WTC11 (cell line): ENCODE data around the gene CCDC77. TPM values are rescaled to one million over a fixed set of nuclear protein-coding genes. Genes with fewer than 3 reads are reported as not detected.

Experiments used
- ATAC-seq: fragments of 200-7000 bp; cut with Tn5 transposase; 2 replicates; pipeline ENCODE4 v1.10.0; 2021; ENCODE audit warnings: mild to moderate bottlenecking, moderate library complexity
- CTCF ChIA-PET: fragments of 300-600 bp; sonication (Branson Sonifier 250); formaldehyde crosslinking; loops from one replicate; lab custom pipeline; 2021; ENCODE audit warnings: antibody characterized with exemption; lab: Charles Lee
- POLR2A ChIA-PET: fragments of 350-600 bp; sonication (Branson Sonifier 250); formaldehyde crosslinking; loops from one replicate; lab custom pipeline; 2021; ENCODE audit warnings: antibody characterized with exemption; lab: Charles Lee
- DNase-seq: peaks from one replicate; pipeline ENCODE4 v3.0.0; 2021; ENCODE audit warnings: low spot score
- H3K27ac Mint-ChIP-seq: 2 replicates; pipeline ENCODE4 v1.8.0; 2021; ENCODE audit warnings: mixed read lengths
- H3K27me3 Mint-ChIP-seq: 2 replicates; pipeline ENCODE4 v1.8.0; 2021; ENCODE audit warnings: low read depth, mild to moderate bottlenecking, moderate library complexity, mixed read lengths
- H3K36me3 Mint-ChIP-seq: 2 replicates; pipeline ENCODE4 v1.8.0; 2021; ENCODE audit warnings: mixed read lengths
- H3K4me1 Mint-ChIP-seq: 2 replicates; pipeline ENCODE4 v1.8.0; 2022; ENCODE audit warnings: mixed read lengths
- H3K4me3 Mint-ChIP-seq: 2 replicates; pipeline ENCODE4 v1.8.0; 2021; ENCODE audit warnings: mild to moderate bottlenecking, moderate library complexity, mixed read lengths
- H3K9me3 Mint-ChIP-seq: 2 replicates; pipeline ENCODE4 v1.8.0; 2021; ENCODE audit warnings: mixed read lengths
- ATF3 ChIP-seq: sonication (generic); formaldehyde crosslinking; conservative IDR thresholded peaks from 2 replicates; pipeline ENCODE4 v1.8.1; 2022; ENCODE audit warnings: mild to moderate bottlenecking, missing genetic modification reagents
- CDX4 ChIP-seq: fragments of 250-450 bp; sonication (Bioruptor Pico); IDR thresholded peaks from 2 replicates; pipeline ENCODE4 v1.9.0; 2021; ENCODE audit warnings: moderate library complexity, mild to moderate bottlenecking, inconsistent platforms, borderline replicate concordance
- FOXK1 ChIP-seq: sonication (generic); formaldehyde crosslinking; IDR thresholded peaks from 2 replicates; pipeline ENCODE4 v1.8.0; 2022; ENCODE audit warnings: mild to moderate bottlenecking, moderate library complexity, missing genetic modification reagents
- HMGA2 ChIP-seq: fragments of 250-450 bp; sonication (Bioruptor Pico); IDR thresholded peaks from 2 replicates; pipeline ENCODE4 v1.4.0; 2021; ENCODE audit warnings: mild to moderate bottlenecking, moderate library complexity
- HMGXB4 ChIP-seq: sonication (generic); formaldehyde crosslinking; IDR thresholded peaks from 2 replicates; pipeline ENCODE4 v1.8.1; 2023; ENCODE audit warnings: mild to moderate bottlenecking, moderate library complexity, missing genetic modification reagents
- IRF2 ChIP-seq: sonication (generic); formaldehyde crosslinking; IDR thresholded peaks from 2 replicates; pipeline ENCODE4 v1.8.0; 2022; ENCODE audit warnings: low read depth, missing genetic modification reagents, borderline replicate concordance
- JUN ChIP-seq: sonication (generic); formaldehyde crosslinking; IDR thresholded peaks from 2 replicates; pipeline ENCODE4 v1.8.0; 2023; ENCODE audit warnings: mild to moderate bottlenecking, missing genetic modification reagents
- MLX ChIP-seq: sonication (generic); formaldehyde crosslinking; IDR thresholded peaks from 2 replicates; pipeline ENCODE4 v1.8.1; 2023; ENCODE audit warnings: mild to moderate bottlenecking, missing genetic modification reagents, moderate library complexity
- NR1H2 ChIP-seq: sonication (generic); formaldehyde crosslinking; IDR thresholded peaks from 2 replicates; pipeline ENCODE4 v1.9.0; 2021; ENCODE audit warnings: mild to moderate bottlenecking, moderate library complexity, missing genetic modification reagents
- NR2C2 ChIP-seq: sonication (generic); formaldehyde crosslinking; IDR thresholded peaks from 2 replicates; pipeline ENCODE4 v1.8.0; 2022; ENCODE audit warnings: mild to moderate bottlenecking, missing genetic modification reagents
- NR3C1 ChIP-seq: sonication (generic); formaldehyde crosslinking; conservative IDR thresholded peaks from 2 replicates; pipeline ENCODE4 v1.8.1; 2023; ENCODE audit warnings: low read depth, mild to moderate bottlenecking, missing genetic modification reagents
- OVOL2 ChIP-seq: fragments of 250-450 bp; sonication (Bioruptor Pico); IDR thresholded peaks from 2 replicates; pipeline ENCODE4 v1.9.0; 2021; ENCODE audit warnings: mild to moderate bottlenecking, borderline replicate concordance
- PRRX2 ChIP-seq: fragments of 250-450 bp; sonication (Bioruptor Pico); IDR thresholded peaks from 2 replicates; pipeline ENCODE4 v1.8.0; 2021; ENCODE audit warnings: mild to moderate bottlenecking
- TEAD4 ChIP-seq: sonication (generic); formaldehyde crosslinking; IDR thresholded peaks from 2 replicates; pipeline ENCODE4 v1.8.0; 2022; ENCODE audit warnings: mild to moderate bottlenecking, missing genetic modification reagents
- TP53 ChIP-seq: sonication (generic); formaldehyde crosslinking; IDR thresholded peaks from 2 replicates; pipeline ENCODE4 v1.8.1; 2023; ENCODE audit warnings: mild to moderate bottlenecking, missing genetic modification reagents
- ZNF263 ChIP-seq: sonication (generic); formaldehyde crosslinking; IDR thresholded peaks from 2 replicates; pipeline ENCODE4 v1.8.1; 2022; ENCODE audit warnings: low read depth, mild to moderate bottlenecking, moderate library complexity, missing genetic modification reagents
- ZNF396 ChIP-seq: fragments of 250-450 bp; sonication (Bioruptor Pico); IDR thresholded peaks from 2 replicates; pipeline ENCODE4 v1.8.0; 2021; ENCODE audit warnings: mild to moderate bottlenecking, moderate library complexity, borderline replicate concordance
- ZNF423 ChIP-seq: fragments of 250-450 bp; sonication (Bioruptor Pico); IDR thresholded peaks from 2 replicates; pipeline ENCODE4 v2.1.2; 2022; ENCODE audit warnings: mild to moderate bottlenecking, moderate library complexity
- total RNA-seq: library from RNA; stranded (reverse); gene quantifications from 3 replicates; pipeline ENCODE4 v1.2.3, GENCODE V29; 2021
- TF ChIP-seq, protein P1 (sequence below): sonication (generic); formaldehyde crosslinking; IDR thresholded peaks from 2 replicates; pipeline ENCODE4 v1.8.1; 2023; ENCODE audit warnings: mild to moderate bottlenecking, missing genetic modification reagents, moderate library complexity
- TF ChIP-seq, protein P2 (sequence below): sonication (generic); formaldehyde crosslinking; IDR thresholded peaks from 2 replicates; pipeline ENCODE4 v1.8.0; 2022; ENCODE audit warnings: mild to moderate bottlenecking, missing genetic modification reagents
- TF ChIP-seq, protein P3 (sequence below): sonication (generic); formaldehyde crosslinking; IDR thresholded peaks from 2 replicates; pipeline ENCODE4 v1.8.1; 2022; ENCODE audit warnings: missing genetic modification reagents, borderline replicate concordance
- TF ChIP-seq, protein P4 (sequence below): fragments of 250-450 bp; sonication (Bioruptor Pico); IDR thresholded peaks from 2 replicates; pipeline ENCODE4 v1.9.0; 2021; ENCODE audit warnings: mild to moderate bottlenecking
- TF ChIP-seq, protein P5 (sequence below): fragments of 200-600 bp; IDR thresholded peaks from 2 replicates; pipeline ENCODE4 v1.8.0; 2022; ENCODE audit warnings: antibody characterized with exemption

CCDC77 gene
- total RNA-seq, 1 experiment from 2014 or later = 24.2 TPM

- POLR2A ChIA-PET = no interaction called here
- no peaks in the 10 kb centered on the region for H3K4me1 Mint-ChIP-seq
- H3K27me3 Mint-ChIP-seq = no peaks in the 10 kb centered on the region
- no peak overlapping the region for H3K27ac Mint-ChIP-seq
- no peak overlapping the region for H3K4me3 Mint-ChIP-seq
- no peak for ATAC-seq
- CTCF ChIA-PET = no interaction called here
- no peak for TF ChIP-seq CDX4 (CRISPR knock-in tag)
- TF ChIP-seq, protein P1, sequence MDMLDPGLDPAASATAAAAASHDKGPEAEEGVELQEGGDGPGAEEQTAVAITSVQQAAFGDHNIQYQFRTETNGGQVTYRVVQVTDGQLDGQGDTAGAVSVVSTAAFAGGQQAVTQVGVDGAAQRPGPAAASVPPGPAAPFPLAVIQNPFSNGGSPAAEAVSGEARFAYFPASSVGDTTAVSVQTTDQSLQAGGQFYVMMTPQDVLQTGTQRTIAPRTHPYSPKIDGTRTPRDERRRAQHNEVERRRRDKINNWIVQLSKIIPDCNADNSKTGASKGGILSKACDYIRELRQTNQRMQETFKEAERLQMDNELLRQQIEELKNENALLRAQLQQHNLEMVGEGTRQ (CRISPR knock-in tag) = no peak
- no peak for TF ChIP-seq ZNF396 (CRISPR knock-in tag)
- DNase-seq = no peak
- peaks cover 78% of the 10 kb centered on the region for H3K36me3 Mint-ChIP-seq
- H3K9me3 Mint-ChIP-seq = peaks cover 24% of the 10 kb centered on the region
Measured at GRCh38 chr12:359091-359490, 42.4 kb upstream of the CCDC77 start.

GRCh38 chr12:366820-367219 is 34.6 kb upstream of the CCDC77 start:
- CTCF ChIA-PET = no interaction called here
- Mint-ChIP-seq H3K4me3 (no peak overlapping the region), H3K9me3 (peaks cover 26% of the 10 kb centered on the region), H3K36me3 (peaks cover 85% of the 10 kb centered on the region), H3K27me3 (no peaks in the 10 kb centered on the region), H3K27ac (no peak overlapping the region), H3K4me1 (no peaks in the 10 kb centered on the region)
- no peak for TF ChIP-seq ZNF263 (CRISPR knock-in tag)
- TF ChIP-seq NR3C1 (CRISPR knock-in tag) = no peak
- TF ChIP-seq OVOL2 (CRISPR knock-in tag) = no peak
- TF ChIP-seq ATF3 = no peak
- TF ChIP-seq FOXK1 (CRISPR knock-in tag) = no peak
- no peak for TF ChIP-seq NR1H2 (CRISPR knock-in tag)
- TF ChIP-seq NR2C2 (CRISPR knock-in tag) = no peak
- TF ChIP-seq, protein P2, sequence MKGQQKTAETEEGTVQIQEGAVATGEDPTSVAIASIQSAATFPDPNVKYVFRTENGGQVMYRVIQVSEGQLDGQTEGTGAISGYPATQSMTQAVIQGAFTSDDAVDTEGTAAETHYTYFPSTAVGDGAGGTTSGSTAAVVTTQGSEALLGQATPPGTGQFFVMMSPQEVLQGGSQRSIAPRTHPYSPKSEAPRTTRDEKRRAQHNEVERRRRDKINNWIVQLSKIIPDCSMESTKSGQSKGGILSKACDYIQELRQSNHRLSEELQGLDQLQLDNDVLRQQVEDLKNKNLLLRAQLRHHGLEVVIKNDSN (CRISPR knock-in tag) = no peak
- TF ChIP-seq IRF2 = no peak
- TF ChIP-seq, protein P1 (CRISPR knock-in tag) = no peak
- TF ChIP-seq TEAD4 (CRISPR knock-in tag) = no peak
- no peak for TF ChIP-seq HMGXB4
- no peak for TF ChIP-seq ZNF396 (CRISPR knock-in tag)
- DNase-seq (no peak), ATAC-seq (no peak)
- POLR2A ChIA-PET = no interaction called here

DNA sequence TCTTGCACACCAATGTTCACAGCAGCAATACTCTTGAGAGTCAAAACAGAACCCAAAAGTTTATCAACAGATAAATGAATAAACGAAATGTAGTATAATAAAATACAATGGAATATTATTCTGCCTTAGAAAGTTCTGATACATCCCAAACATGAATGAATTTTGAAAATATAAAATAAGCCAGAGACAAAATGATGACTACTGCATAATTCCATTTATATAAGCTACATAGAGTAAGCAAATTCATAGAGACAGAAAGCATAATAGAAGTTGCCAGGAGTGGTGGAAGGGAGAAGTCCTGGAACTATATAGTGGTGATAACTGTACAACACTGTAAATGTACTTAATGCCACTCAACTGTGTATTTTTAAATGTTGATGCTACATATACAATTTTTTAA is 33.5 kb upstream of the CCDC77 start:
- DNase-seq = no peak
- no peak for ATAC-seq
- no peak overlapping the region for H3K27ac Mint-ChIP-seq
- ChIA-PET POLR2A (no interaction called here), CTCF (no interaction called here)
- no peaks in the 10 kb centered on the region for H3K27me3 Mint-ChIP-seq
- H3K4me3 Mint-ChIP-seq = no peak overlapping the region
- peaks cover 34% of the 10 kb centered on the region for H3K9me3 Mint-ChIP-seq
- peaks cover 85% of the 10 kb centered on the region for H3K36me3 Mint-ChIP-seq
- no peaks in the 10 kb centered on the region for H3K4me1 Mint-ChIP-seq
- TF ChIP-seq ATF3 = no peak
- no peak for TF ChIP-seq PRRX2
- TF ChIP-seq, protein P3, sequence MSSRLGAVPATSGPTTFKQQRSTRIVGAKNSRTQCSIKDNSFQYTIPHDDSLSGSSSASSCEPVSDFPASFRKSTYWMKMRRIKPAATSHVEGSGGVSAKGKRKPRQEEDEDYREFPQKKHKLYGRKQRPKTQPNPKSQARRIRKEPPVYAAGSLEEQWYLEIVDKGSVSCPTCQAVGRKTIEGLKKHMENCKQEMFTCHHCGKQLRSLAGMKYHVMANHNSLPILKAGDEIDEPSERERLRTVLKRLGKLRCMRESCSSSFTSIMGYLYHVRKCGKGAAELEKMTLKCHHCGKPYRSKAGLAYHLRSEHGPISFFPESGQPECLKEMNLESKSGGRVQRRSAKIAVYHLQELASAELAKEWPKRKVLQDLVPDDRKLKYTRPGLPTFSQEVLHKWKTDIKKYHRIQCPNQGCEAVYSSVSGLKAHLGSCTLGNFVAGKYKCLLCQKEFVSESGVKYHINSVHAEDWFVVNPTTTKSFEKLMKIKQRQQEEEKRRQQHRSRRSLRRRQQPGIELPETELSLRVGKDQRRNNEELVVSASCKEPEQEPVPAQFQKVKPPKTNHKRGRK = no peak
- TF ChIP-seq MLX (CRISPR knock-in tag) = no peak
- TF ChIP-seq ZNF423 (CRISPR knock-in tag) = no peak
- TF ChIP-seq, protein P4, sequence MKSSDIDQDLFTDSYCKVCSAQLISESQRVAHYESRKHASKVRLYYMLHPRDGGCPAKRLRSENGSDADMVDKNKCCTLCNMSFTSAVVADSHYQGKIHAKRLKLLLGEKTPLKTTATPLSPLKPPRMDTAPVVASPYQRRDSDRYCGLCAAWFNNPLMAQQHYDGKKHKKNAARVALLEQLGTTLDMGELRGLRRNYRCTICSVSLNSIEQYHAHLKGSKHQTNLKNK = no peak
- no peak for TF ChIP-seq TP53 (CRISPR knock-in tag)
- no peak for TF ChIP-seq HMGA2 (CRISPR knock-in tag)
- no peak for TF ChIP-seq JUN (CRISPR knock-in tag)
- TF ChIP-seq, protein P5, sequence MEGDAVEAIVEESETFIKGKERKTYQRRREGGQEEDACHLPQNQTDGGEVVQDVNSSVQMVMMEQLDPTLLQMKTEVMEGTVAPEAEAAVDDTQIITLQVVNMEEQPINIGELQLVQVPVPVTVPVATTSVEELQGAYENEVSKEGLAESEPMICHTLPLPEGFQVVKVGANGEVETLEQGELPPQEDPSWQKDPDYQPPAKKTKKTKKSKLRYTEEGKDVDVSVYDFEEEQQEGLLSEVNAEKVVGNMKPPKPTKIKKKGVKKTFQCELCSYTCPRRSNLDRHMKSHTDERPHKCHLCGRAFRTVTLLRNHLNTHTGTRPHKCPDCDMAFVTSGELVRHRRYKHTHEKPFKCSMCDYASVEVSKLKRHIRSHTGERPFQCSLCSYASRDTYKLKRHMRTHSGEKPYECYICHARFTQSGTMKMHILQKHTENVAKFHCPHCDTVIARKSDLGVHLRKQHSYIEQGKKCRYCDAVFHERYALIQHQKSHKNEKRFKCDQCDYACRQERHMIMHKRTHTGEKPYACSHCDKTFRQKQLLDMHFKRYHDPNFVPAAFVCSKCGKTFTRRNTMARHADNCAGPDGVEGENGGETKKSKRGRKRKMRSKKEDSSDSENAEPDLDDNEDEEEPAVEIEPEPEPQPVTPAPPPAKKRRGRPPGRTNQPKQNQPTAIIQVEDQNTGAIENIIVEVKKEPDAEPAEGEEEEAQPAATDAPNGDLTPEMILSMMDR = no peak
- no peak for TF ChIP-seq ZNF396 (CRISPR knock-in tag)
